Lower leg skin (tissue), 3 donors: Measurements from ENCODE around the gene LYRM7.

Experiments used
- POLR2A ChIP-seq, 2 donors: fragments of 450-650 bp; IDR thresholded peaks; one replicate each; pipeline ENCODE4 v1.6.1; 2016 to 2017; ENCODE audit warnings: antibody characterized with exemption in 2 of 2, mild to moderate bottlenecking in 1 of 2, moderate library complexity in 1 of 2
- TF ChIP-seq, protein P1 (sequence below), 3 donors: fragments of 450-650 bp; IDR thresholded peaks; one replicate each; pipeline ENCODE4 v1.5.1; 2016; ENCODE audit warnings: antibody characterized with exemption in 3 of 3, mild to moderate bottlenecking in 3 of 3, moderate library complexity in 2 of 3

DNA sequence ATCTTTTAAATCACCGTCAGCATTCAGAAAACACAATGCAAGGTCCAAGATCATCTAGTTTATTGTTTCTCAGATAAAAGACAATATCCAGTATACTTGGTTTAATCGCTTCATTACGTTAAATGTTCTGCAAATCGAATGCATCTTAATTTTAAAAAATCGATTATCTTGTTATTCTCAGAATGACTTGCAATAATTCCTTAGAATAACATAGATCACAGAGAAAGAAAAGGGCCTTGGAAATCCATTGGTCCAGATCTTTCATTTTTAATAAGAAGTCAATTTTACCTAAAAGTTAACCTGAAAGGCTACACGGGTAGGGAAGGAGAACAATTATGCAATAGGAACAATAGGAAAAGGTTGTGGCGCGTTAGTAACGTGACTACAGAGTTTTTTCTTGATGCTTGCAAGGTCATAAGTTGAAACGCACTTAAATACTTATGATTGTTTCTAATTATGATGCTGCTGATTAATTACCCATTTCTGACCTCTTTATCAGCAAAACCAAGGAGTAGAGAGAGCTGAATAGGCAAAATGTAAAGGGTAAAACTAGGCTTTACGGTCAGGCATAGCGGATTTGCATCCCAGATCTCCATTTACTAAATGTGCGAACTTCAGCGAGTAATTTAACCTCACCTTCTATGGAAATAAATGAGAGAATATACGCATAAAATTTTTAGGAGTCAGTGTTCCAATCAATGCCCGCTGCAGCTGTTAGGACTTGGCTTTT, 769 bp upstream of the LYRM7 start:
- TF ChIP-seq, protein P1, sequence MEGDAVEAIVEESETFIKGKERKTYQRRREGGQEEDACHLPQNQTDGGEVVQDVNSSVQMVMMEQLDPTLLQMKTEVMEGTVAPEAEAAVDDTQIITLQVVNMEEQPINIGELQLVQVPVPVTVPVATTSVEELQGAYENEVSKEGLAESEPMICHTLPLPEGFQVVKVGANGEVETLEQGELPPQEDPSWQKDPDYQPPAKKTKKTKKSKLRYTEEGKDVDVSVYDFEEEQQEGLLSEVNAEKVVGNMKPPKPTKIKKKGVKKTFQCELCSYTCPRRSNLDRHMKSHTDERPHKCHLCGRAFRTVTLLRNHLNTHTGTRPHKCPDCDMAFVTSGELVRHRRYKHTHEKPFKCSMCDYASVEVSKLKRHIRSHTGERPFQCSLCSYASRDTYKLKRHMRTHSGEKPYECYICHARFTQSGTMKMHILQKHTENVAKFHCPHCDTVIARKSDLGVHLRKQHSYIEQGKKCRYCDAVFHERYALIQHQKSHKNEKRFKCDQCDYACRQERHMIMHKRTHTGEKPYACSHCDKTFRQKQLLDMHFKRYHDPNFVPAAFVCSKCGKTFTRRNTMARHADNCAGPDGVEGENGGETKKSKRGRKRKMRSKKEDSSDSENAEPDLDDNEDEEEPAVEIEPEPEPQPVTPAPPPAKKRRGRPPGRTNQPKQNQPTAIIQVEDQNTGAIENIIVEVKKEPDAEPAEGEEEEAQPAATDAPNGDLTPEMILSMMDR (IDR thresholded peaks at IDR 0.05): no peak
- no peak for TF ChIP-seq POLR2A (IDR thresholded peaks at IDR 0.05)
